ENCODE data around the gene GNAO1. TPM values are rescaled to one million over a fixed set of nuclear protein-coding genes. Genes with fewer than 3 reads are reported as not detected.

Gene GNAO1
- total RNA-seq, 1 donor = not detected

DNA sequence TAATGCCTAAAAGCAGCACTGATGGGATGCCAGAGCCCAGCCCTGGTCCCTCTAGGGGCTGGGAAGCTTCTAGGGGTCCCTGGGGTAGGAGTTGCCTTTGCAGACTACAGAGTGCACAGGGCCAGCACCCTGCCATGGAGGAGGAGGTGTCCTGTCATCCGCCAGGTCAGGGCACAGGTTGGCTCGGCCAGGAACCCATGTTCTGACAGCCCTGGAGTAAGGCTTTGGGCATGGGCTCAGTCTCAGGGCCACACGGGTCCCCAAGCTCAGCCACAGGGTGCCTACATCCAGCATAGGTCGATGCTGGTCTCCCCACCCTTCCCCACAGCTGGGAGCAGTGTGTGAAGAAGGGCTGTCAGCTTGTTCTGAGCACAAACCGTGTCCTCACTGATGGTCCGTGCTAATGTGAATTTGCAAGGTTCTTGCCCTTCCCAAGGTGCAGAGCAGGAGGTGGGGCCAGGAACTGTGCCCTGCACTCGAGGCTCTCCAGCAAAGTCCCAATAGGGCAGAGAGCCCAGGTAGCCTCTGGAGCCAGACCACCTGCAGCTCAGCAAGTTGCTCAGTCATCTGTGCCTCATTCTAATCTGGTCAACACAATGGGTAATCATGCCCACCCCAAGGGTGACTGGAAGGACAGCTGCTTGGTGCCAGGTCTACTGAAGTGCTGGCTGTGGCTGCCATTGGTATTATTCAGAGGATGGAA is 161.2 kb downstream of the GNAO1 start:
- no peak overlapping the region for H3K4me2 ChIP-seq (ENCODE audit: insufficient read depth, low read length)
- no peaks in the 10 kb centered on the region for H3K36me3 ChIP-seq (ENCODE audit: insufficient read depth, low read length)
- H4K20me1 ChIP-seq (ENCODE audit: insufficient read depth, low read length) = no peaks in the 10 kb centered on the region
- H2AFZ ChIP-seq (ENCODE audit: low read length) = no peak overlapping the region
- H3K4me1 ChIP-seq (ENCODE audit: insufficient read depth, low read length) = peaks cover 7% of the 10 kb centered on the region
- peak; percentile 85 for DNase-seq (ENCODE audit: insufficient read length, low spot score, missing footprints)
- no peaks in the 10 kb centered on the region for H3K27me3 ChIP-seq (ENCODE audit: insufficient read depth, low read length)
- H3K79me2 ChIP-seq (ENCODE audit: insufficient read depth, low read length) = no peaks in the 10 kb centered on the region
- no peaks in the 10 kb centered on the region for H3K9me3 ChIP-seq (ENCODE audit: low read depth, low read length)
- no peak overlapping the region for H3K4me3 ChIP-seq (ENCODE audit: insufficient read depth, low read length)
- no peak overlapping the region for H3K27ac ChIP-seq (ENCODE audit: low read depth, low read length)
- TF ChIP-seq, protein P1, sequence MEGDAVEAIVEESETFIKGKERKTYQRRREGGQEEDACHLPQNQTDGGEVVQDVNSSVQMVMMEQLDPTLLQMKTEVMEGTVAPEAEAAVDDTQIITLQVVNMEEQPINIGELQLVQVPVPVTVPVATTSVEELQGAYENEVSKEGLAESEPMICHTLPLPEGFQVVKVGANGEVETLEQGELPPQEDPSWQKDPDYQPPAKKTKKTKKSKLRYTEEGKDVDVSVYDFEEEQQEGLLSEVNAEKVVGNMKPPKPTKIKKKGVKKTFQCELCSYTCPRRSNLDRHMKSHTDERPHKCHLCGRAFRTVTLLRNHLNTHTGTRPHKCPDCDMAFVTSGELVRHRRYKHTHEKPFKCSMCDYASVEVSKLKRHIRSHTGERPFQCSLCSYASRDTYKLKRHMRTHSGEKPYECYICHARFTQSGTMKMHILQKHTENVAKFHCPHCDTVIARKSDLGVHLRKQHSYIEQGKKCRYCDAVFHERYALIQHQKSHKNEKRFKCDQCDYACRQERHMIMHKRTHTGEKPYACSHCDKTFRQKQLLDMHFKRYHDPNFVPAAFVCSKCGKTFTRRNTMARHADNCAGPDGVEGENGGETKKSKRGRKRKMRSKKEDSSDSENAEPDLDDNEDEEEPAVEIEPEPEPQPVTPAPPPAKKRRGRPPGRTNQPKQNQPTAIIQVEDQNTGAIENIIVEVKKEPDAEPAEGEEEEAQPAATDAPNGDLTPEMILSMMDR (IDR thresholded peaks at IDR 0.05; ENCODE audit: extremely low read depth, low read depth, low read length) = no peak

DNA sequence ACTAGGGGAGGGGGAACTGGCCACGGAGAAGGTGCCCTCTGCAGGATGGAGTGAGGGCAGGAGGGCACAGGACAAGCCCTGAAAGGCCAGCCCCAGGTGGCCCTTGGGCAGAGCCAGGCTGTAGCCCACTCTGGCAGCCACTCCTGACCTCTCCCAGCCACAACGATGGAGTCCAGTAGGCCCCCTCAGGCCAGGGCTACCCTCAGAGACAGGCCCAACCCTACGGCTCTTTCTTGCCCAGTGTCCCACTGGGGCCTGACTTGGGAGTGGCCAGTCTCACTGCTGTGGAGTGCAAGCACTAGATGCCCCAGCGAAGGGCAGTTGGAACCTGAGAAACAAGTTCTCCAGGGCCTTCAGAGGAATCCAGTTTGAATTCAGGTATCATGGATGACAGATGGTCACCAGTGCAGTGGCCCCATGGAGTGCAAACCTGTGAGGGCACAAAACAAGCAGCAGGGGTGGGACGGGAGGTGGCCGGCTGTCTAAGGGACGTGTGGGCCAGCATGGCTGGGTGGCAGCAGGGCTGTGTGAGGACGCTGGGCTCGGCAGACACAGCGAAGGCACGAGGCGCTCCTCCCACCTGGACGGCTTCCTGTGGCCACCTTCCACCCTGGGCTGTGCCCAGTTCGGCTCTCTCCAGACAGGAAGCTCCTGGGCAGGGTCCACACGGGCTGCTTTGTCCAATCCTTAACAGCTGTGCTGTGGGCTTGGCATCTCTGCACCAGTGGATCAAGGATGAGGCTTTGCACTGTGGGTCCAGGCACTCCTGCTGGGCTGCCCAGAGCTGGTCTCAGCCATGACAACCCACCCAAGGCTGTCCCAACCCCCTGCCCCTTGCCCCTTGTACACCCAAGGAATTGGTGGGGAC is 162.0 kb downstream of the GNAO1 start:
- Histone ChIP-seq H4K20me1 (ENCODE audit: insufficient read depth, low read length) (no peaks in the 10 kb centered on the region), H3K4me3 (ENCODE audit: insufficient read depth, low read length) (no peak overlapping the region), H2AFZ (ENCODE audit: low read length) (no peak overlapping the region), H3K4me2 (ENCODE audit: insufficient read depth, low read length) (no peak overlapping the region), H3K36me3 (ENCODE audit: insufficient read depth, low read length) (no peaks in the 10 kb centered on the region), H3K9me3 (ENCODE audit: low read depth, low read length) (no peaks in the 10 kb centered on the region), H3K27me3 (ENCODE audit: insufficient read depth, low read length) (no peaks in the 10 kb centered on the region), H3K4me1 (ENCODE audit: insufficient read depth, low read length) (peaks cover 12% of the 10 kb centered on the region), H3K79me2 (ENCODE audit: insufficient read depth, low read length) (no peaks in the 10 kb centered on the region), H3K27ac (ENCODE audit: low read depth, low read length) (no peak overlapping the region)
- peak; percentile 56 for DNase-seq (ENCODE audit: insufficient read length, low spot score, missing footprints)
- TF ChIP-seq, protein P1 (IDR thresholded peaks at IDR 0.05; ENCODE audit: extremely low read depth, low read depth, low read length) = no peak

DNA sequence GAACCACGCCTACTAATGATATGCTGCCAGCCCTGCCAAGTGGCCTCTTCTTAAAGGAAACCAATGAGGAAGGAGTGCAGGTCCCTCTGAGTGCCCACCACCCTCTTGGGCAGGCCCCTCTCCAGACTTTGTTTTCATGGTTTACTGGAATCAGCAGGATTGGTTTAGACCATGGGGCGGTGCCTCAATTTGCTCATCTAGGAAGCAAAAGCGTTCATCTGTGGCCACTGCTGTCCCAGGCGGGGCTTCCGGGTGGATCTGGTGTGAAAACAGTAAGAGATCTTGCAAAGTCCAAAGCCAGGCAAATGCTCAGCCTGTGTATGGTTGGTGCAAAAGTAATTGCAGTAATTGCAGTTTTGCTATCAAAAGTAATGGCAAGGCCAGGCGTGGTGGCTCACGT is 162.7 kb downstream of the GNAO1 start:
- Histone ChIP-seq H2AFZ (ENCODE audit: low read length) (no peak overlapping the region), H3K79me2 (ENCODE audit: insufficient read depth, low read length) (no peaks in the 10 kb centered on the region), H3K27me3 (ENCODE audit: insufficient read depth, low read length) (no peaks in the 10 kb centered on the region), H4K20me1 (ENCODE audit: insufficient read depth, low read length) (no peaks in the 10 kb centered on the region), H3K27ac (ENCODE audit: low read depth, low read length) (no peak overlapping the region), H3K4me3 (ENCODE audit: insufficient read depth, low read length) (no peak overlapping the region), H3K4me1 (ENCODE audit: insufficient read depth, low read length) (peaks cover 12% of the 10 kb centered on the region), H3K9me3 (ENCODE audit: low read depth, low read length) (no peaks in the 10 kb centered on the region), H3K4me2 (ENCODE audit: insufficient read depth, low read length) (no peak overlapping the region), H3K36me3 (ENCODE audit: insufficient read depth, low read length) (no peaks in the 10 kb centered on the region)
- peak; percentile 76 for DNase-seq (ENCODE audit: insufficient read length, low spot score, missing footprints)
- TF ChIP-seq, protein P1 (IDR thresholded peaks at IDR 0.05; ENCODE audit: extremely low read depth, low read depth, low read length) = no peak

DNA sequence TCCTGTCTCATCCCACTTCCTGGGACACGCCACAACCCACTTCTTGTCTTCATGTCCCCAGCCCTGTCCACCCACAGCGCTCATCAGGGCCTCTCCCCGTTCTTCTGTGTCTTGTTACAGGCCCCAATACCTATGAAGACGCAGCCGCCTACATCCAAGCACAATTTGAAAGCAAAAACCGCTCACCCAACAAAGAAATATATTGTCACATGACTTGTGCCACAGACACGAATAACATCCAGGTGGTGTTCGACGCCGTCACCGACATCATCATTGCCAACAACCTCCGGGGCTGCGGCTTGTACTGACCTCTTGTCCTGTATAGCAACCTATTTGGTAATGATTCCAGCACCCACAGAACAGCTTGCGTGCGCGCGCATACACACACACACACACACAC is 163.5 kb downstream of the GNAO1 start:
- H3K4me2 ChIP-seq (ENCODE audit: insufficient read depth, low read length) = no peak overlapping the region
- H3K9me3 ChIP-seq (ENCODE audit: low read depth, low read length) = no peaks in the 10 kb centered on the region
- no peaks in the 10 kb centered on the region for H3K36me3 ChIP-seq (ENCODE audit: insufficient read depth, low read length)
- no peak overlapping the region for H2AFZ ChIP-seq (ENCODE audit: low read length)
- TF ChIP-seq, protein P1 (IDR thresholded peaks at IDR 0.05; ENCODE audit: extremely low read depth, low read depth, low read length) = no peak
- no peaks in the 10 kb centered on the region for H3K27me3 ChIP-seq (ENCODE audit: insufficient read depth, low read length)
- DNase-seq (ENCODE audit: insufficient read length, low spot score, missing footprints) = peak; percentile 64
- no peaks in the 10 kb centered on the region for H3K79me2 ChIP-seq (ENCODE audit: insufficient read depth, low read length)
- H4K20me1 ChIP-seq (ENCODE audit: insufficient read depth, low read length) = no peaks in the 10 kb centered on the region
- H3K27ac ChIP-seq (ENCODE audit: low read depth, low read length) = no peak overlapping the region
- no peak overlapping the region for H3K4me3 ChIP-seq (ENCODE audit: insufficient read depth, low read length)
- peaks cover 12% of the 10 kb centered on the region for H3K4me1 ChIP-seq (ENCODE audit: insufficient read depth, low read length)

Measured in osteoblast (primary cell).